Right cardiac atrium (tissue), 5 donors: ENCODE data around the gene CAMTA1. TPM values are rescaled to one million over a fixed set of nuclear protein-coding genes. Genes with fewer than 3 reads are reported as not detected.

Source experiments
- ATAC-seq, 2 donors: fragments of 200-7000 bp; cut with Tn5 transposase; one replicate each; pipeline versions ENCODE4 v1.8.0 to v1.9.1; 2020; ENCODE audit warnings: moderate library complexity in 2 of 2, mild to moderate bottlenecking in 1 of 2
- DNase-seq, 3 donors: peaks; one replicate each; pipeline ENCODE4 v3.0.0-alpha.2; 2020
- H3K27ac ChIP-seq: one replicate; pipeline ENCODE4 v1.5.1; 2013; ENCODE audit warnings: mild to moderate bottlenecking, low read length, control low read depth, moderate library complexity
- H3K27me3 ChIP-seq: one replicate; pipeline ENCODE4 v1.6.1; 2013; ENCODE audit not compliant: control insufficient read depth, insufficient read depth
- H3K4me1 ChIP-seq: one replicate; pipeline ENCODE4 v1.6.1; 2013; ENCODE audit warnings: low read length; ENCODE audit not compliant: control insufficient read depth, insufficient read depth
- H3K4me3 ChIP-seq: one replicate; pipeline ENCODE4 v1.5.1; 2013; ENCODE audit warnings: low read length, control low read depth
- H3K9me3 ChIP-seq: one replicate; pipeline ENCODE4 v1.6.1; 2013; ENCODE audit warnings: low read length; ENCODE audit not compliant: control insufficient read depth
- WGBS: extraction: QIAGEN DNeasy Blood & Tissue Kit; methylation state at CpG from one replicate; pipeline ENCODE4 v1.1.7; 2013; 5-methylcytosine and 5-hydroxymethylcytosine counted together
- intact Hi-C, 4 donors: fragments of 100-400 bp; cut with DNase I; formaldehyde crosslinking; loops; one replicate each; pipeline versions ENCODE4 v1.11.0 to v1.14.0; 2022 to 2023
- polyA plus RNA-seq: library from polyadenylated mRNA; stranded (reverse); fragments of 200-250 nt; gene quantifications from one replicate; pipeline ENCODE4 v1.2.3, GENCODE V29; 2013
- total RNA-seq, 4 donors: library from RNA; stranded (reverse); fragmentation: NEBNext Ultra II Directional; extraction: Animal tissue kit (Norgen Biotek cat#: 25700); gene quantifications; one replicate each; pipeline ENCODE4 v1.2.1, GENCODE V29; 2021
- donor health status: healthy with polysubstance abuse.
- donor health status: DM: no; HTN: yes; CAD: no.
- donor health status: DM: no; HTN: no; CAD: no.
- donor health status: DM: no; HTN: yes; CAD: no; lungs with severe emphysema.
- donor health status: DM: yes; HTN: yes; CAD: no.

CAMTA1 gene
- total and polyA plus RNA-seq, 5 donors = 155 to 334 (median 164) TPM

DNA sequence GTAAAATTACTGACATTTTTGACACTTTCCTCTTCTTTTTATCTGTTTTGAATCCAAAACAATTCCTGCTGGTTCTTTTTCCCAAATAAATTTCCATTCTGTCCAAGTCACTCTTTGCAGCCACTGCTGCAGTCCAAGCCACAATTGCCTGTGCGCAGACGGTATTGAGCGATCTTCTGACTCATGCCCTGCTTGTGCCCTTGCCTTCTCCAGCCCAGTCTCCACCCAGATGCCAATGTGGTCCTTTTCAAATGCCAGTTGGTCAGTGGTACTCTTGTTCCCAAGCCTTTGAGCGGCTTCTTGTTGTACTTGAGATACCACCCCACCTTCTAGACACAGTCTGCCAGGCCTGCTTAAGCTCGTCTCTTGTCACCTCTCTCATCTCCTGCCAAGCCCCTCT lies 78.9 kb downstream of the CAMTA1 start:
- H3K27ac ChIP-seq = no peak overlapping the region
- intact Hi-C loops = no loop called here
- 85% methylated on average over 5 of the region's 5 CpGs for WGBS
- no peak overlapping the region for H3K4me3 ChIP-seq
- ATAC-seq = peak in 1 of 2 donors; percentile 26
- H3K27me3 ChIP-seq = no peaks in the 10 kb centered on the region
- H3K4me1 ChIP-seq = no peaks in the 10 kb centered on the region
- H3K9me3 ChIP-seq = no peaks in the 10 kb centered on the region
- DNase-seq = no peak

DNA sequence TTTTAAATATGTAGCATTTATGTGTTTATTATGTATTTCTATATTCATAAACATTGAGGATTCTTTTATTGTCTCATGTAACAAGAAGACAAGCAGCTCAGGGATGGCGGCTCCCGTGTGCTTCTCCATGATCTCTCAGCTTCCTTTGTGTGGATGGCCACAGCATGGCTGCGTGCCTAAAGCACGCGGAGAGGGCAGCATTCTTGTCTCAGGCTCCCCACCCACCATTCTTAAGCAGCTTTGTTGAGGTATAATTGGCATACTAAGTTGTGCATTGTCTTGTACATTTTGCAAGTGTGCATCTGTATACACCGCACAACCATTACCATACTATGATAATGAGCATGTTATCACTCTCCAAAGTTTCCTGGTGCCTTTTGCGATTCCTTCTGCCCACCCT lies 81.6 kb downstream of the CAMTA1 start:
- no peak for ATAC-seq
- Histone ChIP-seq H3K4me1 (no peaks in the 10 kb centered on the region), H3K4me3 (no peak overlapping the region), H3K27me3 (no peaks in the 10 kb centered on the region), H3K9me3 (no peaks in the 10 kb centered on the region), H3K27ac (no peak overlapping the region)
- no peak for DNase-seq
- intact Hi-C loops = no loop called here
- 82% methylated on average over 7 of the region's 7 CpGs for WGBS

- Histone ChIP-seq H3K27ac (no peak overlapping the region), H3K4me3 (no peak overlapping the region), H3K27me3 (no peaks in the 10 kb centered on the region), H3K9me3 (no peaks in the 10 kb centered on the region), H3K4me1 (no peaks in the 10 kb centered on the region)
- ATAC-seq (no peak), DNase-seq (no peak)
- intact Hi-C loops = no loop called here
- 94% methylated on average over 5 of the region's 5 CpGs for WGBS
These were observed 82.1 kb downstream of the CAMTA1 start for GRCh38 chr1:6867321-6867720.

DNA sequence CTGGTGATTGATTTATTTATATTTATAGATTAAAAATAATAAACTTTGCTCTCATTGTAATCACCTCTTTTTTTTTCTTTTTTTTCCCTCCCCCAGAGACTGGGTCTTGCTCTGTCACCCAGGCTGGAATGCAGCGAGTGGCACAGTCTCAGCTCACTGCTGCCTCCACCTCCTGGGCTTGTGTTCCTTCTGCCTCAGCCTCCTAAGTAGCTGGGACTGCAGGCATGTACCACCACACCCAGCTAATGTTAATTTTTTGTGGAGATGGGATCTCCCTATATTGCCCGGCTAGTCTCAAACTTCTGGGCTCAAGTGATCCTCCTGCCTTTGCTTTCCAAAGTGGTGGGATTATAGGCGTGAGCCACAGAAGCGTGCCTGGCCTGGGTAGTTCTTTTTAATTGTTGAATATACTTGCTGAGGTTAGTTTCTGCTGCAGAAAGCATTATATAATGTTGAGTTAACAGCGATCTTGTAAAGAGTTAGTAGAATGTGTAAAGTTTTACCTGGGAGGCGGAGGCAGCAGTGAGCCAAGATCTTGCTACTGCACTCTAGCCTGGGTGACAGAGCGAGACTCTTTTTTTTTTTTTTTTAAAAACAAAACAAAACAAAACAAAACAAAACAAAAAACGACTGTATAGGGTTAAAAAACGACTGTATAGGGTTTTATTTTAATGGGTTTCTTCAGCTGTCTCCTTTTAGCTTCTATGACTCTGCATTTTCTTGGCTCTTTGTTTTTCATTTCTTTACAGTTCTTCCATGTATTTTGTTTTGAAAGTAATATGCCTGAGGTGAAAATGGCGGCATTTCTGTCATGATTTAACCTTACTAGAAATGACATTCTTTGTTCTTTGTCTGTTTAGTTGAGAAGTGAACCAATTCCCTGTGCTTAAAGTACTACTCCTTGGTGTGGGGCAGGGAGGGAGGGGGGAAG lies 82.7 kb downstream of the CAMTA1 start:
- intact Hi-C loops = no loop called here
- WGBS = 79% methylated on average over 10 of the region's 10 CpGs
- no peaks in the 10 kb centered on the region for H3K4me1 ChIP-seq
- DNase-seq (no peak), ATAC-seq (no peak)
- no peak overlapping the region for H3K4me3 ChIP-seq
- H3K9me3 ChIP-seq = no peaks in the 10 kb centered on the region
- H3K27ac ChIP-seq = no peak overlapping the region
- no peaks in the 10 kb centered on the region for H3K27me3 ChIP-seq

GRCh38 chr1:6868660-6869380 lies 83.6 kb downstream of the CAMTA1 start:
- Histone ChIP-seq H3K9me3 (no peaks in the 10 kb centered on the region), H3K27ac (no peak overlapping the region), H3K4me1 (no peaks in the 10 kb centered on the region), H3K27me3 (no peaks in the 10 kb centered on the region), H3K4me3 (no peak overlapping the region)
- 82% methylated on average over 2 of the region's 2 CpGs for WGBS
- intact Hi-C loops = no loop called here
- no peak for ATAC-seq
- no peak for DNase-seq

- intact Hi-C loops = no loop called here
- Histone ChIP-seq H3K27ac (no peak overlapping the region), H3K4me1 (no peaks in the 10 kb centered on the region), H3K4me3 (no peak overlapping the region), H3K27me3 (no peaks in the 10 kb centered on the region), H3K9me3 (no peaks in the 10 kb centered on the region)
- DNase-seq = no peak
- no peak for ATAC-seq
- 78% methylated on average over 4 of the region's 4 CpGs for WGBS
These were observed 84.3 kb downstream of the CAMTA1 start for GRCh38 chr1:6869545-6869944.

- Histone ChIP-seq H3K9me3 (no peaks in the 10 kb centered on the region), H3K27me3 (no peaks in the 10 kb centered on the region), H3K4me3 (no peak overlapping the region), H3K27ac (no peak overlapping the region), H3K4me1 (no peaks in the 10 kb centered on the region)
- intact Hi-C loops = no loop called here
- DNase-seq (no peak), ATAC-seq (no peak)
- WGBS = 64% methylated on average over 6 of the region's 6 CpGs
These were observed 84.8 kb downstream of the CAMTA1 start for GRCh38 chr1:6870086-6870485.

DNA sequence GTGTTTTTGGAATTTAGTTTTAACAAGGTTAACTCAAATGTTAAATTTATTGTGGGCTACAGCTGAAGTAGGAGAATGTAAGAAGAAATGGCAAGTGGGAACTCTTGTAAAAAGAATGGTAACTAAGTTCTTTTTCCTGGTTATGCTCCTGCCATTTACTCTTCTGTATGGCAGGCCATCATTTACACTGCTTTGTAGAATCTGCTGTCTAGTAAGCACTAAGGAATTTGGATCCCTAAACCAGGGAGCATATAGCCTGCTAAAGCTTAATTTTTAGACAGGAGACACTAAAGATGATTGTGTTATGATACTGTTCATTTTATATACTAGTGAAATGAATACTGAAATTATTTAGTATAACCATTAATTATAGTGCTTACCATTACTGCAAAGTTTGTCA lies 85.3 kb downstream of the CAMTA1 start:
- Histone ChIP-seq H3K9me3 (no peaks in the 10 kb centered on the region), H3K27ac (no peak overlapping the region), H3K4me1 (no peaks in the 10 kb centered on the region), H3K27me3 (no peaks in the 10 kb centered on the region), H3K4me3 (no peak overlapping the region)
- no peak for ATAC-seq
- intact Hi-C loops = no loop called here
- DNase-seq = no peak

- ATAC-seq = no peak
- intact Hi-C loops = no loop called here
- WGBS = 90% methylated on average over 3 of the region's 3 CpGs
These were observed 86.2 kb downstream of the CAMTA1 start for GRCh38 chr1:6871300-6871972.

GRCh38 chr1:6872573-6873261 lies 87.5 kb downstream of the CAMTA1 start:
- Histone ChIP-seq H3K27me3 (no peaks in the 10 kb centered on the region), H3K9me3 (no peaks in the 10 kb centered on the region), H3K27ac (no peak overlapping the region), H3K4me1 (no peaks in the 10 kb centered on the region), H3K4me3 (no peak overlapping the region)
- WGBS = 85% methylated on average over 5 of the region's 5 CpGs
- intact Hi-C loops = no loop called here
- DNase-seq = no peak
- no peak for ATAC-seq

More at GRCh38 chr1:6871300-6871972, 86.2 kb downstream of the CAMTA1 start:
- Histone ChIP-seq H3K27ac (no peak overlapping the region), H3K4me3 (no peak overlapping the region), H3K9me3 (no peaks in the 10 kb centered on the region), H3K27me3 (no peaks in the 10 kb centered on the region), H3K4me1 (no peaks in the 10 kb centered on the region)
- no peak for DNase-seq
